T-helper 1 cell treated with Interleukin-12 subunit alpha and Interleukin-12 subunit beta and Interleukin-4 antibody, amounts not matched to agents 30 ng/mL and 1 ng/mL, for 36 hours (primary cell): ENCODE results near the gene OARD1. TPM values are rescaled to one million over a fixed set of nuclear protein-coding genes. Genes with fewer than 3 reads are reported as not detected.
"Not testable (repeated sequence)": the region's sequence is repeated elsewhere in the genome, so short reads cannot be mapped to it uniquely, and the experiment has no call there.

Experiments used
- intact Hi-C: fragments of 100-400 bp; cut with micrococcal nuclease; formaldehyde crosslinking; loops from one replicate; pipeline ENCODE4 v1.15.1; 2024
- total RNA-seq: library from RNA; stranded (reverse); gene quantifications from 2 replicates; pipeline ENCODE4 v1.2.3, GENCODE V29; 2022

OARD1 gene
- total RNA-seq, 1 donor from 2014 or later: 25.2 TPM

- intact Hi-C loops: loop anchor here (1.0 to 5.0 kb wide), 10 partner anchors 39 to 1666 kb away; partner anchors contain the start of genes LRFN2, NFYA, OARD1 and TREML2
These were observed 43.4 kb downstream of the OARD1 start for GRCh38 chr6:41028561-41029412.

- intact Hi-C loops: loop anchor here (1.0 to 5.0 kb wide), 12 partner anchors 11 to 1666 kb away; partner anchors contain the start of genes LRFN2, NFYA, OARD1 and TREML2
These were observed 44.2 kb downstream of the OARD1 start for GRCh38 chr6:41027799-41028560.

- intact Hi-C loops: loop anchor here (1.0 to 5.0 kb wide), 6 partner anchors 12 to 1665 kb away; partner anchors contain the start of genes LRFN2 and UNC5CL
These were observed 44.9 kb downstream of the OARD1 start for GRCh38 chr6:41027241-41027640.

GRCh38 chr6:41025966-41026530 lies 46.1 kb downstream of the OARD1 start:
- intact Hi-C loops: loop anchor here (5.0 kb wide), 4 partner anchors 439 to 1664 kb away; partner anchors contain the start of gene LRFN2

GRCh38 chr6:41023114-41023513 lies 49.0 kb downstream of the OARD1 start:
- intact Hi-C loops: no loop called here

- intact Hi-C loops: no loop called here
These were observed 49.9 kb downstream of the OARD1 start for GRCh38 chr6:41022294-41022693.

- intact Hi-C loops: no loop called here
These were observed 50.3 kb downstream of the OARD1 start for GRCh38 chr6:41021832-41022231.

- intact Hi-C loops: no loop called here
These were observed 54.5 kb downstream of the OARD1 start for GRCh38 chr6:41017663-41018062.

GRCh38 chr6:41015860-41016259 lies 56.3 kb downstream of the OARD1 start:
- intact Hi-C loops: not testable (repeated sequence)

- intact Hi-C loops: no loop called here
These were observed 57.4 kb downstream of the OARD1 start for GRCh38 chr6:41014780-41015179.

Other genes starting within 250 kb of the OARD1 start
- gene UNC5CL, start 33.1 kb downstream of the OARD1 start, total RNA-seq: 1.7 and 2.1 TPM in 2 replicates
- gene TSPO2, start 29.9 kb downstream of the OARD1 start, total RNA-seq: not detected in 2 replicates
- gene APOBEC2, start 19.2 kb downstream of the OARD1 start, total RNA-seq: not detected in 2 replicates
- gene NFYA, start 618 bp upstream of the OARD1 start, total RNA-seq: 33.3 and 34.6 TPM in 2 replicates
- gene TREML1, start 82.0 kb upstream of the OARD1 start, total RNA-seq: not detected in 2 replicates
- not detected in 2 replicates for gene TREM2, start 90.8 kb upstream of the OARD1 start, total RNA-seq
- 21.5 and 23.3 TPM in 2 replicates for gene TREML2, start 128.8 kb upstream of the OARD1 start, total RNA-seq
- not detected in 2 replicates for gene TREML4, start 156.0 kb upstream of the OARD1 start, total RNA-seq
- gene TREM1, start 214.3 kb upstream of the OARD1 start, total RNA-seq: not detected in 2 replicates